H54 (cell line): ENCODE data around the gene ADGRL1.
A peak's percentile ranks its signal among the peaks of the same experiment; 100 is the strongest.

Experiments
- DNase-seq: peaks from one replicate; pipeline ENCODE4 v3.0.0; 2011; ENCODE audit warnings: low spot score, mixed read lengths; ENCODE audit not compliant: insufficient read length
- FAIRE-seq: peaks from 3 replicates; lab custom pipeline; 2011; peaks lifted over from hg19 to GRCh38; lab: Jason Lieb, UNC
- POLR2A ChIP-seq: IDR thresholded peaks from 2 replicates; pipeline ENCODE4 v1.6.1; 2011; ENCODE audit warnings: low read depth, mild to moderate bottlenecking, low read length

ADGRL1 gene

DNA sequence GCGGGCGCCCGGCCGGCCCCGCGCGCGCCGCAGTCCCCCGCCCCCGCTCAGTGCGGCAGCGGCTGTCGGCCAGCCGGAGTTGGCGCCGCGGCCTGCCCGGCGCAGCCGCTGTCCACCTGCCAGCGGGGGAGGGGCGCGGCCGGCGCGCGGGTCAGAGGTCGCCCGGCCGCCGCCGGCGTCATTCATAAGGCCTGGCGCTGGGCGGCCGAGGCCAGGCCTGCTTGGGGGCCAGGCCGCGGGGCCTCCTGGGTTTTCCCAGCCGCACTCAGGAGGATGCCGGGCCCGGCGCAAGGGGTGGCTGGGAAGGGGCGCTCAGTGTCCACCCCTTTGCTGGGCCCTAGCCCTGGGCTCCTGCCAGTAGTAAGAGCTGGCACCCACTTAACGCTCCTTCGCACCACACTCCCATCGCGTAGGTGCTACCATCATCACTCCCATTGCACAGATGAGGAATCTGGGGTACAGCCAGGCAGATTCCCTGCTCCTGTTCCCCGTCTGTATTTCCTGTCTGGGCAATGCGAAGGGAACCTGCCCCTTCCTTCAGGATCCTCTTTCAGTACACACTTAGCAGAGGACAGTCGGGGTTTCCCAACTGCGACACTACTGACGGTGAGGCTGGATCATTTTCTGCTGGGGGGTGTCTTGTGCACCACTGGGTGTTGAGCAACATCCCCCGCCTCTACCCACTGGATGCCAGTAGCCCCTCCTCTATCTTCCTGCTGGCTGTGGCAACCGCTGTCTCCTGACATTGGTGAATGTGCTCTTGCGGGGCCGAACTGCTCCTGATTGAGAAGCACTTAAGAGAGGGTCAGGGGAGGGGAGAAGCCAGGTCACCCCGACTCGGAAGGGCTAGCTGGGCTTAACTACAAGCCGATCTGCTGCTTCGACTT is 87.6 kb downstream of the ADGRL1 start:
- DNase-seq (no peak), FAIRE-seq (no peak)
- 0 out of 2 replicates have a peak, but pooled peaks have one; percentile 25 for TF ChIP-seq POLR2A

DNA sequence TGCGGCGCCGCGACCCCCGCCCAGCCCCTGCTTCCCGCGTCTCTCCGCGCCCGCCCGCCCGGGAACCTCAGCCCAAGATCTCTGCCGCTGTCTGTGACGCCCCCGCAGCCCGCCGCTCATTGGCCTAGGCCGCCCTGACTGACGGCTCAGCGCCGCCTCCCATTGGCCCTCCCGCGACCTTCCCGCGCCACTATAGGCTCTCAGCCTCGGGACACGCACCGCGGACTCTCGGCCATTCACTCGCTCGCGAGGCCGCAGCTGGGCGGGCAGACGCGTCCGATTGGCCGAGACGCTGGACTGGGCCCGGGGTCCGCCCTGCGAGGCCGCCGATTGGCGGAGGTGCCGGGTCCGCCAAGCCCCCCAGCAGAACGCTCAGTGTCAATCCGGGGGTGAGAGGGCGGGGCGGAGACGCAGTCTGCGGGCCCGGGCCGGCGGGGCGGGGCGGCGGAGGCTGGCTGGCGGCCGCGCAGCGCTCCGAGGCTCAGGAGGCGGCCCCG is 88.3 kb downstream of the ADGRL1 start, which contains the start of gene PRKACA:
Gene PRKACA (minus strand): TSS at position 95 of the 497 bp plus-strand sequence. CDS start 215 bp downstream, outside the sequence.
- FAIRE-seq, result no peak

DNA sequence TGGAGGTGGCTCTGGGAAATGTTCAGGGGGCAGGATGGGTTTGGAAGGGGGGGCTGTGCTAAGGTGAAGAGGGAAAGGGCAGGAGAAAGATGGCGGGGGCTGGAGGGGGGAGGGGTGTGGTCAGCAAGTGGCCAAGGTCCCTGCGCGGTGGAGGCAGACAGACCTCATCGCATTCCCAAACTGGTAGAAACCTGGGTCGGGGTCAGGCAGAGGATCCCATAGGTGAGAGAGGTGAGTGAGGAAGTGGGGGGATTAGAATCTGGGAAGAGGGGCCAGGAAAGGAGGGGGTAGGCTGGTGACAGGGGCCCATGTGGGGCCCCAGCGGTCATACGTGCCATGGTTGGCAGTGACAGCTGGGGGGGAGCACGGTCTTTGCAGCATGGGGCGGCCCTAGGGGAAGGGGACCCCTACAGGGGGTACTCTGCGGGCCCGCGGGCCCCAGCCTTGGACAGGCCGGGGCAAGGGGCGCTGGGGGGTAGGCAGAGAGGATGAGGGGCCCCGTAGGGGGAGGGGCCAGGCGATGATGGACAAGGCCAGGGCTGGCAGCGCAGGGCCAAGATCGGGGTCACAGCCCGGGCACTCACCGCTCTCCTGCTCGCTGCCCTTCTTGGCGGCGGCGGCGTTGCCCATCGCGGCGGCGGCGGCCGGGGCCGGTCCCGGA is 88.9 kb downstream of the ADGRL1 start:
- no peak for FAIRE-seq
- DNase-seq, result no peak
- TF ChIP-seq POLR2A, result no peak

More for the DNA sequence above, 88.3 kb downstream of the ADGRL1 start, which contains the start of gene PRKACA:
- peak; percentile 40; the same call in 1 of the 2 replicates for TF ChIP-seq POLR2A
- peak; percentile 99 for DNase-seq

DNA sequence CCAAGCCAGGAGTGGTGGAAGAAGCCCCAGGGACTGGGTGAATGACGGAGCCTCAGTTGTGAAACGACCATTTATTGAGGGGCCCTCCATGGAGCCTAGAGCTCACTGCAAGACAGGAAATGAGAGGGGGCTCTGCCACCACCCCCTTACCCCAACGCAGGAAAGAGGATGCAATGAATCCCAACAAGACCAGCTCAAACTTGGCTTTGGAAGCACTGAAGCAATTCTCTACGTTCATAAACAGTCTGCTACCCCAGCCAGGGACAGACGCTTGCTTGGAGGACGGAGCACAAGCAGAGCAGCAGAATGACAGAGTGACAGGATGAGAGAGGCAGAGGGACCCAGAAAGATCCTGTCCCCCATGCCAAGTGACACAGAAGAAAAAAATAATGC is 89.4 kb downstream of the ADGRL1 start:
- DNase-seq, result no peak
- no peak for FAIRE-seq
- TF ChIP-seq POLR2A, result no peak

DNA sequence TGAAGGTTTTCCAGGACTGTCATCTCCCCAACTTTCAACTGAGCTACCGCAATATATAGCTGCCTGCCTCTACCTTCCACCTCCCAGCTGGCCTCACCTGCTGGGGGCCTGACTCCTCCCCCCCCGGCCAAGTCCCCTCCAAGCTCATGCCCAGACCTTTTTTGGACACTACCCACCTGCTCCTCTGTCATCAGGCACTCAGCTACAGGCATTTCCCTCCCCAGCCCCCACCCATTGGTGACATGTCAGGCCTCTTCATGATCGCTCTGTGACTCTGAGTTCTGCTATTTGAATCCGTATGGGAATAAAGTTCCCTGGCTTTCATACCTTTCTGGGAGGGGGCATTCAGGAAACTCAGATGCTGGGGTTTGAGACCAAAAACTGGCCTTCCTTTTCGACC is 90.2 kb downstream of the ADGRL1 start:
- no peak for TF ChIP-seq POLR2A
- DNase-seq, result no peak
- no peak for FAIRE-seq

DNA sequence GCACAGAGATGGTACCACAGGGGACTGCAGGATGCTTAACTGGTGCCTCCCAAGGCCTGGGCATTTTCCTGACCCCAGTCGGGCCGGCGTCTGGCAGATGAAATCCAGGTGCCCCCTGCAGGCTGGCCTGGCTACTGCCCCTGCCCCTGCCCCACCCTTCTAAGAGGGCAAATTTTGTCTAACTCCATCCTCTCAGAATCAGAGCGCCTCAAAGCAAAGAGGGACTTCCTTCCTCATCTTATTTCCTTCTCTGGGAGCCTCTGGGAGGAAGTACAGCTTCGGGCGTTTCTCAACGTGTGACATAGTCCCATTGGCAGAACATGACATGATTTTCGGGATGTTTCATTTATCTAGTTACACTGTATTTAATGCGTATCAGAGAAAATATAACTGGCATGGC is 91.1 kb downstream of the ADGRL1 start:
- DNase-seq, result no peak

DNA sequence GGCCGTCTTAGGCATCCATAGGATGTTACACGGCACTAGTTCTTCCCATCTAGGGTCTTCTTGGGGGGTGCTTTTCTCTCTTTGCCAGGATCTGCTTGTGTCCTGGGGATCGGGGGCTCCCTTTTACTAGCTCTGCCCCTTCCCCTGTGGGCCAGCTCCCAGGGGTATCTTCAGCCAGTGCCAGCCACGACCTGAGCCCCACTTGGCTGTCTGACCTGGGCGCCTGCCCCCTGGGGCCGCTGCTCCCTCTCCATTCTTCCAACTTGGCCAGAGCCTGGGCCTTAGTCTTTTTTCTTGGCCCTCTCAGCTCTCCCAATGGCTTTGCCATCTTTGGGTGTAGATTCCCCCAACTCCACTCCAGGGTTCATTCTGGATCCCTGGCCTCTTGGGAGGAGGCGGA is 91.5 kb downstream of the ADGRL1 start:
- DNase-seq, result no peak
- FAIRE-seq, result no peak
- no peak for TF ChIP-seq POLR2A

More for the DNA sequence above, 91.1 kb downstream of the ADGRL1 start:
- TF ChIP-seq POLR2A, result no peak
- FAIRE-seq, result no peak

DNA sequence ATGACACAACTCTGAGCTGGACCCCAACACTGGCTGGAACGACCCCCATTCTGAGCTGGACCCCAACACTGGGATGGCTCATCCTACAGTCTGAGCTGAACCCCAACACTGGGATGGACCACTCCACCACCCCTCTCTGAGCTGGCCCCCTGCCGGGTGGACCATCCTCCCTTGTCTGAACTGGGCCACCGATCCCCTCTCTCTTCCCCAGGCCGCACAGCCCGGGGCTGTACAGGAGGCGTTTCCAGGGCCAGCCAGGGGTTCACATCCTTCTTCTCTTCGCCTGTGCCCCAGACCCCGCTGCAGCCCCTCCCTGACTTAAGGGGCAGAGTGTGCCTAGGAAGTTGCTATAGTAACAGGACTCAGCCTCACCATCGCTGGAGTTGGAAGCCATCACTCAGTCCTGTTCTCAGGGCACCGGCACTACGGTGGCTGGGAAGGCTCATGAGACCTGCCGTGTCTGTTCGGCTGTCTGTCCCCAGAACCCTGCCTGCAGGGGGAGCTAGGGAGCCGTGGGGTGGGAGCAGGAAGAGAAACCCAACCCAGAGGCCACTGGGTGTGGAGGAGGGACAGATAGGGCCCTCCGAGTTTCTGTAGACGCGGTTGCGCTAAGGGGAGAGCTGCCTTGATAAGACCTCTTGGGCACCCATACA is 92.1 kb downstream of the ADGRL1 start:
- no peak for TF ChIP-seq POLR2A
- DNase-seq (no peak), FAIRE-seq (no peak)

DNA sequence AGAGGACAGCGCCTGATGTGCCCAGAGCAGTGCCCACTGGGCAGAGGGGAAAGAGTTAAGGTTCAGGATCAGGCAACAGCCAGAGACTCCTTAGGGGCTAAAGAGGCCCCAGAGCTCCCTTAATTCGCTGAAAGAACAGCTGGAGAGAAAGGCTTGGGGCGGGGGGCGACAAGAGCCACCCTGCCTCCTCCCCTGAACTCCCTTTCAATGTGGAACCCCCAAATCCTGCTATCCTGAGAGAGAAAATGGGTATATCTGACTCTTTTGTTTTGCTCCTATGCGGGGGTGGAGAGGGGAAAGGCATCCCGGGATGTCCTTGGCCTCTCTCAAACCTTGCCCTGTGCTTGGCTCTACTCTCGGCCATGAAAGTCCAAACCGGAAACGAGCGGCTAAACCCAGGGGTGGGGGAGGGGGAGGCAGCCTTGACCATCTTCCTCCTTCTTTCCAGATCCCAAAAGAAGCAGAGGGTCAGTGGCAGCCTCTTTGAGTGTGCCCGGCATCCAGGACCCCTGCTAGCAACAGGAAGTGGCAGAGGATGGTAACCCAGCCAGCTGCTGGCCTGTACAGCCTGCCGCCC is 93.1 kb downstream of the ADGRL1 start:
- TF ChIP-seq POLR2A, result no peak
- FAIRE-seq (no peak), DNase-seq (no peak)

DNA sequence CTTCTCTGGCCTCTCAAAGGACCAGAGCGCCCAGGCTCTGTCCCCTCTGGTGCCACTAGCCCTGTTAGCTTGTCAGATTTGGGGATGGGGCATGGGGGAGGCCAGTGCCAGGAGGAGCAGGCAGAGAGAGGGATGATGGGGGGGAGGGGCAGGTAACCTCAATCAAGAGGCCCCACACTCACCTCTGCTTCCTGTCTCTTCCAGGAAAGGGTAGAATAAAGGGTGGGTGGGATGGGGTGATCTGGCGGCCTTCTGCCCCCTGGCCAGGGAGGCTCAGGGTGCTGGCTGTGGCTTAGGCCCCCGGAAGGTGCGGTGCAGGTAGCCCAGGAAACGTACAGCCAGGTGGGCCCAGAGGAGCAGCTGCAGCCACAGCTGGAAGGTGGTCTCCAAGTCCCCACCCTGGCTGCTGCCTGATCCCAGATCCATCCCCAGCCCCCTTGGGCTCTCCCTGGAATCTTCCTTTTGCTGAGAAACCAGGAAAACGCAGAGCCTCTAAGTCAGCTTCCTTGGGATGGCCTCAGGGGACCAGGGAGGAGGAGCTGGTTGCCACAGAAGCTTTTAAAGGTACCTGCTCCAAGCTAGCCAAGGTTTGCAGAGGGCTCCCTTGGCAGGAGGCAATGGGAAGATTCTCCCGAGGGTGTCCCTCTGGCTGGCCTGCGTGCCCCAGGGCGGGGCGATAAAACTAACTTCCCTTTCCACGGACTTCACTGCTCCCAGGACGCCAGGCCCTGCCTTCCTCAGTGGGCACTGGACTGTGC is 93.7 kb downstream of the ADGRL1 start:
- TF ChIP-seq POLR2A, result no peak
- no peak for DNase-seq
- FAIRE-seq, result no peak

DNA sequence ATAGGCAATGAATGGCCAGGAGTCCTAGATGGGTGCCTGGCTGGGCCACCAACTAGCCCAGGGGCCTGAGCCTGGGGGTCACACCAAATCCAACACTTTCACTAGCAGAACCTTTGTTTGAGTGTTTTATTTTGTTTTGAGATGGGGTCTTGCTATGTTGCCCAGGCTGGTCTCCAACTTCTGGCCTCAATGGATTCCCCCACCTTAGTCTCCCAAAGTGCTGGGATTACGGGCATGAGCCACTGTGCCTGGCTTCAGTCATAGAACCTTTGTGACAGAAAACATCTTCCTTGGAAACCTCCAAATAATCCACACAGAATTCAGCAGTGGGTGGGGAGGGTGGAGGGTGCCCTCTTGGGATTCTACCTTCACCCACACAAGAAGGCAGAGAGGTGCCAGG is 94.5 kb downstream of the ADGRL1 start:
- no peak for TF ChIP-seq POLR2A
- no peak for FAIRE-seq
- no peak for DNase-seq

DNA sequence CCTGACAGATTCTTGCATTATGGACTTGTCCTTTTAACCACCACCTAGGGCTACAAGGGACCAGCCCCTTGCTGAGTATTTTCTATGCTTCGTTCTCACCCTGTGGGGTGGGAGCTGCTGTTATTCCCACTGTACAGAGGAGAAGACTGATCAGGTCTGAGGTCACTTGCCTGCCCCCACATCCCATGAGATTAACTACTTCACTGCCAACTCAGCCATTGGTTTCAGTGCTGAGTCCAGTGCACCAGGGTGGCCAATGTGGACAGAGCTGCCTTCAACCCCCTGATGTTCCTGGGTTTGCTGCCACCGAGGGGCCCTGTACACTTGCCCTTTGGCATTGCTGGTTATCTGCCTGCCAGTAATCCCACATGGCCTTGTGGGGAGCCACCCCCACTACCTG is 95.3 kb downstream of the ADGRL1 start:
- no peak for FAIRE-seq
- DNase-seq, result no peak
- TF ChIP-seq POLR2A, result no peak
